HEK293 (cell line): ENCODE data around the gene LAMA5.

ENCODE experiments used
- CTCF ChIP-seq: fragments of 450-650 bp; formaldehyde crosslinking; IDR thresholded peaks from 2 replicates; pipeline ENCODE4 v1.5.1; 2016; ENCODE audit warnings: missing biosample characterization, missing genetic modification characterization
- PRDM1 ChIP-seq: fragments of 450-650 bp; formaldehyde crosslinking; IDR thresholded peaks from 2 replicates; pipeline ENCODE4; 2016; ENCODE audit warnings: missing biosample characterization, missing genetic modification characterization
- TCF7L2 ChIP-seq: IDR thresholded peaks from 2 replicates; pipeline ENCODE4 v1.6.1; 2011; ENCODE audit warnings: low read depth, mild to moderate bottlenecking, inconsistent platforms, low read length, moderate library complexity, borderline replicate concordance
- ZNF24 ChIP-seq: fragments of 450-650 bp; formaldehyde crosslinking; IDR thresholded peaks from 2 replicates; pipeline ENCODE4 v1.5.1; 2016; ENCODE audit warnings: missing biosample characterization, missing genetic modification characterization
- ZNF292 ChIP-seq: fragments of 450-650 bp; formaldehyde crosslinking; IDR thresholded peaks from 2 replicates; pipeline ENCODE4 v1.5.1; 2016; ENCODE audit warnings: low read depth, missing biosample characterization, missing genetic modification characterization, borderline replicate concordance
- ZNF398 ChIP-seq: fragments of 450-650 bp; formaldehyde crosslinking; IDR thresholded peaks from 2 replicates; pipeline ENCODE4 v1.5.1; 2017; ENCODE audit warnings: missing biosample characterization, missing genetic modification characterization
- ZNF549 ChIP-seq: fragments of 450-650 bp; IDR thresholded peaks from 2 replicates; pipeline ENCODE4 v1.5.1; 2018; ENCODE audit warnings: missing biosample characterization, missing genetic modification characterization, mild to moderate bottlenecking, inconsistent platforms, moderate library complexity
- ZNF629 ChIP-seq: fragments of 450-650 bp; formaldehyde crosslinking; IDR thresholded peaks from 2 replicates; pipeline ENCODE4 v1.5.1; 2017; ENCODE audit warnings: missing biosample characterization, missing genetic modification characterization
- TF ChIP-seq, protein P1 (sequence below): IDR thresholded peaks from 2 replicates; pipeline ENCODE4 v1.6.1; 2011; ENCODE audit warnings: mild to moderate bottlenecking, low read depth, low read length, borderline replicate concordance
- TF ChIP-seq, protein P2 (sequence below): fragments of 450-650 bp; formaldehyde crosslinking; IDR thresholded peaks from 2 replicates; pipeline ENCODE4 v1.5.1; 2016; ENCODE audit warnings: missing biosample characterization, missing genetic modification characterization, low read depth

DNA sequence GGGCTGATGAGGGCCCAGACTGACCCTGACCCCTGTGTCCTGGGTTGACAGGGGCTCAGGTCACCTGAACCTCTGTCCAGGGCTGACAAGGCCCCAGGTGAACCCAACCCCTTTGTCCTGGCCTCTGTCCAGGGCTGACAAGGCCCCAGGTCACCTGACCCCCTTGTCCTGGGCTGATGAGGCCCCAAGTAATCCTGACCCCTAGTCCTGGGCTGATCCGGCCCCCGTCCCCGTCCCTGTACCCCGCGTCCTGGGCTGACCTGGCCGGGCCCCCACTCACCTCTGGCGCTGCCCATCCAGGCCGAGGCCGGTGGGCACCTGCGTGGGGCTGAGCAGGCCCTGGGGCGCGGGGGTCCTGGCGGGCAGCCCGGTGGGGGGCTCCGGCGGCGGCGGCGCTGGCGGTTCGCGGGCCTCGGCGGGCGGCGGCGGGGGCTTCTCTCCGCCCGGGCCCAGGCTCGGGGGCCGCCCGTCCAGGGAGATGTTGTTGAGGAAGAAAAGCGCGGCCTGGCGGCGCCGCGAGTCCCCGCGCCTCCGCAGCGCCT is 39.6 kb upstream of the LAMA5 start:
- TF ChIP-seq ZNF398 (tag by site-specific recombination) = no peak
- TF ChIP-seq PRDM1 (tag by site-specific recombination) = no peak
- TF ChIP-seq, protein P1, sequence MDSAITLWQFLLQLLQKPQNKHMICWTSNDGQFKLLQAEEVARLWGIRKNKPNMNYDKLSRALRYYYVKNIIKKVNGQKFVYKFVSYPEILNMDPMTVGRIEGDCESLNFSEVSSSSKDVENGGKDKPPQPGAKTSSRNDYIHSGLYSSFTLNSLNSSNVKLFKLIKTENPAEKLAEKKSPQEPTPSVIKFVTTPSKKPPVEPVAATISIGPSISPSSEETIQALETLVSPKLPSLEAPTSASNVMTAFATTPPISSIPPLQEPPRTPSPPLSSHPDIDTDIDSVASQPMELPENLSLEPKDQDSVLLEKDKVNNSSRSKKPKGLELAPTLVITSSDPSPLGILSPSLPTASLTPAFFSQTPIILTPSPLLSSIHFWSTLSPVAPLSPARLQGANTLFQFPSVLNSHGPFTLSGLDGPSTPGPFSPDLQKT = no peak
- no peak for TF ChIP-seq CTCF (tag by site-specific recombination)
- no peak for TF ChIP-seq ZNF24 (tag by site-specific recombination)
- no peak for TF ChIP-seq ZNF629 (tag by site-specific recombination)
- TF ChIP-seq, protein P2, sequence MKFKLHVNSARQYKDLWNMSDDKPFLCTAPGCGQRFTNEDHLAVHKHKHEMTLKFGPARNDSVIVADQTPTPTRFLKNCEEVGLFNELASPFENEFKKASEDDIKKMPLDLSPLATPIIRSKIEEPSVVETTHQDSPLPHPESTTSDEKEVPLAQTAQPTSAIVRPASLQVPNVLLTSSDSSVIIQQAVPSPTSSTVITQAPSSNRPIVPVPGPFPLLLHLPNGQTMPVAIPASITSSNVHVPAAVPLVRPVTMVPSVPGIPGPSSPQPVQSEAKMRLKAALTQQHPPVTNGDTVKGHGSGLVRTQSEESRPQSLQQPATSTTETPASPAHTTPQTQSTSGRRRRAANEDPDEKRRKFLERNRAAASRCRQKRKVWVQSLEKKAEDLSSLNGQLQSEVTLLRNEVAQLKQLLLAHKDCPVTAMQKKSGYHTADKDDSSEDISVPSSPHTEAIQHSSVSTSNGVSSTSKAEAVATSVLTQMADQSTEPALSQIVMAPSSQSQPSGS (tag by site-specific recombination) = no peak
- TF ChIP-seq TCF7L2 = no peak
- TF ChIP-seq ZNF292 (tag by site-specific recombination) = no peak
- no peak for TF ChIP-seq ZNF549 (tag by site-specific recombination)
